Fibroblast of mammary gland (primary cell): Measurements from ENCODE around the gene FAT4.

Experiments
- DNase-seq: peaks from one replicate; pipeline ENCODE4 v3.0.0-alpha.2; 2010; ENCODE audit warnings: low read depth
- H3K4me3 ChIP-seq: 2 replicates; pipeline ENCODE4 v1.5.1; 2011; ENCODE audit warnings: low read depth, mild to moderate bottlenecking, low read length, moderate library complexity; ENCODE audit not compliant: control insufficient read depth
- TF ChIP-seq, protein P1 (sequence below): conservative IDR thresholded peaks from 2 replicates; pipeline ENCODE4 v1.5.1; 2011; ENCODE audit warnings: low read depth, low read length, inconsistent platforms; ENCODE audit not compliant: control insufficient read depth, insufficient read depth

The FAT4 gene

GRCh38 chr4:125306112-125306511 lies 8.6 kb upstream of the FAT4 start:
- TF ChIP-seq, protein P1, sequence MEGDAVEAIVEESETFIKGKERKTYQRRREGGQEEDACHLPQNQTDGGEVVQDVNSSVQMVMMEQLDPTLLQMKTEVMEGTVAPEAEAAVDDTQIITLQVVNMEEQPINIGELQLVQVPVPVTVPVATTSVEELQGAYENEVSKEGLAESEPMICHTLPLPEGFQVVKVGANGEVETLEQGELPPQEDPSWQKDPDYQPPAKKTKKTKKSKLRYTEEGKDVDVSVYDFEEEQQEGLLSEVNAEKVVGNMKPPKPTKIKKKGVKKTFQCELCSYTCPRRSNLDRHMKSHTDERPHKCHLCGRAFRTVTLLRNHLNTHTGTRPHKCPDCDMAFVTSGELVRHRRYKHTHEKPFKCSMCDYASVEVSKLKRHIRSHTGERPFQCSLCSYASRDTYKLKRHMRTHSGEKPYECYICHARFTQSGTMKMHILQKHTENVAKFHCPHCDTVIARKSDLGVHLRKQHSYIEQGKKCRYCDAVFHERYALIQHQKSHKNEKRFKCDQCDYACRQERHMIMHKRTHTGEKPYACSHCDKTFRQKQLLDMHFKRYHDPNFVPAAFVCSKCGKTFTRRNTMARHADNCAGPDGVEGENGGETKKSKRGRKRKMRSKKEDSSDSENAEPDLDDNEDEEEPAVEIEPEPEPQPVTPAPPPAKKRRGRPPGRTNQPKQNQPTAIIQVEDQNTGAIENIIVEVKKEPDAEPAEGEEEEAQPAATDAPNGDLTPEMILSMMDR: no peak
- no peak overlapping the region for H3K4me3 ChIP-seq
- DNase-seq: no peak

DNA sequence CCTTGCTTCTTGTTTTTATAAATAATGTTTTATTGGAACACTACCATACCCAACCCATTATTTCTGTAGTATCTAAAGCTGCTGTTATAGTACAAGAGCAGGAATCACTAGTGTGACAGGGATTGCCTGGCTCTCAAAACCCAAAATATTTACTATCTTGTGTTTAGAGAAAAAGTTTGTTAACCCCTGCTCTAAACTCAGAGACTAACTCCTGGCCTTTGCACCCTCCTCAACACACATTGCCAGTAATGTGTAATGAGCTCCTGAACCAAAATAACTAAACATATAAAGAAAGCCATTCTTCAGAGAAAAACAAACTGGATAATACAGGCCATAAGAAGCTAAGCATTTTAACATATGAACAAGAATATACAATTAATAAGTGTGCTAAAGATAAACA lies 8.2 kb upstream of the FAT4 start:
- H3K4me3 ChIP-seq: no peak overlapping the region
- TF ChIP-seq, protein P1: no peak
- no peak for DNase-seq

GRCh38 chr4:125311503-125311902 lies 3.3 kb upstream of the FAT4 start:
- no peak overlapping the region for H3K4me3 ChIP-seq
- DNase-seq: no peak
- TF ChIP-seq, protein P1: no peak

DNA sequence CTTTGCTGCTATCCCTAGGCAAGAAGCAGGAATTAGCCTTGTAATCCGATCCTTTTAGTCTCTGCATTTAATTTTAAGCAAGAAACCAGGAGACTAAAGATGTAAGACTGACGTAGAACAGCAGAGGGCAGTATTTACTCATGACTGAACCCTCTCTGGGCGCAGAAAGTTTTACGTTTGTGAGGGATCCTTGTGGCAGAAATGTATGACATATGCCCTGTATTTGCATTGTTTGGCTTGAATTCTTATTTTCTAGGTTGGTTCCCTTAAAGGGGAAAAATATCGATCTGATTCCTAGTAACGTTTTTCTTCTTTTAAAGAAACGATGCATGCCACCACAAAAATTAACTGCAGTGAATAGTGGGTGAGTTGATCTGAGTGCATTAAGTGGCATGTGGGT lies 1.3 kb upstream of the FAT4 start:
- DNase-seq: peak; percentile 93
- no peak overlapping the region for H3K4me3 ChIP-seq
- TF ChIP-seq, protein P1: peak; percentile 92

- H3K4me3 ChIP-seq: peak overlapping the region; percentile 88
- TF ChIP-seq, protein P1: no peak
- DNase-seq: no peak
Observed at GRCh38 chr4:125313989-125314667, 627 bp upstream of the FAT4 start.

GRCh38 chr4:125315576-125316400 lies 1.0 kb downstream of the FAT4 start:
- peak overlapping the region; percentile 88 for H3K4me3 ChIP-seq
- DNase-seq: peak; percentile 48
- TF ChIP-seq, protein P1: no peak
